Neural cell (in vitro differentiated cells): ENCODE measurements around the gene CTBP2.

Experiments
- EZH2 ChIP-seq: fragments of 200-600, 300-800 bp; shearing (Covaris generic), sonication (generic); IDR thresholded peaks from 2 replicates; pipeline ENCODE4 v1.6.1; 2014; ENCODE audit warnings: antibody characterized with exemption, low read length, borderline replicate concordance, mild to moderate bottlenecking; ENCODE audit not compliant: insufficient read depth, poor library complexity, severe bottlenecking
- MXI1 ChIP-seq: fragments of 450-650 bp; conservative IDR thresholded peaks from 2 replicates; pipeline ENCODE4 v1.6.1; 2014; ENCODE audit warnings: antibody characterized with exemption, mild to moderate bottlenecking; ENCODE audit not compliant: poor library complexity, severe bottlenecking
- POLR2AphosphoS5 ChIP-seq: IDR thresholded peaks from 2 replicates; pipeline ENCODE4 v1.6.1; 2012
- RAD21 ChIP-seq: fragments of 450-650 bp; conservative IDR thresholded peaks from 2 replicates; pipeline ENCODE4 v1.6.1; 2014; ENCODE audit warnings: antibody characterized with exemption, mild to moderate bottlenecking, moderate library complexity
- TF ChIP-seq, protein P1 (sequence below): fragments of 450-650 bp; IDR thresholded peaks from 2 replicates; pipeline ENCODE4 v1.5.1; 2014; ENCODE audit warnings: antibody characterized with exemption, mild to moderate bottlenecking, moderate library complexity; ENCODE audit not compliant: poor library complexity, severe bottlenecking

DNA sequence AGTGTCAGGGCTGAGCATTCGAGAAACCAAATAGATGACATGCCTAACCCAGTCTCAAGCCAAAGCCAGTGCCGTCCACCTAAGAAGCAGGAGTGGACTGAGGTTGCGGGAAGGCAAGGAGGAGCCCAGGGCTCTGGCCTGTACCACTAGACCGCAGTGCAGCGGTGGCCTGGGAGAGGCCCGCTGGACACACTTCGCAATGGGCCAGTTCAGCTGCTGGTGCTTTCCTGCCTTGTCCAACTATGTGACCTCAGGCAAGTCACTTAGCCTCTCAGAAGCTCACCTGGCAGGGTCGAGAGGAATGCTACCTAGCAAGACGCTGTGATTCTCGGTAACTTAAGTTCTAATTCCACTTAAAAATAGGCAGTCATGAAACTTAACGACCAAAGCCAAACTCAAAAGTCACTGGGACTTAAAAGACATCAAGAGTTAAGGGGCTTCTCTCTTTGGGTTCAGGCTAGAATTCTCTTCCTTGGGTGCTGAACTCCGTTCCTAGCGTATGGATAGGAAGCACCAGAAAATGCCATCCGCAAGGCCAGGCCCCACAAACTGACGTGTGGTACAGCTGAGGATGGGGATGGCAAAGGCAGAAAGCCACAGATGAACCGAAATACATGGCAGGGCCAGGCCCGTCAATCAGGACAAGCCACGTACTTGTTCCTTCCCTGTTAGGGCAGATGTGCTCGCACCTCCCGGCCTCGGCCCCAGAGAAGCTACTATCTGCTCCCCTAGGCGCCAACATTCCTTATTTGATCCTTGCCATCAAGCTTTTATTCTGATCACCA is 34.2 kb downstream of the CTBP2 start:
- TF ChIP-seq POLR2AphosphoS5 (no peak), EZH2 (no peak), MXI1 (no peak), RAD21 (no peak)
- TF ChIP-seq, protein P1, sequence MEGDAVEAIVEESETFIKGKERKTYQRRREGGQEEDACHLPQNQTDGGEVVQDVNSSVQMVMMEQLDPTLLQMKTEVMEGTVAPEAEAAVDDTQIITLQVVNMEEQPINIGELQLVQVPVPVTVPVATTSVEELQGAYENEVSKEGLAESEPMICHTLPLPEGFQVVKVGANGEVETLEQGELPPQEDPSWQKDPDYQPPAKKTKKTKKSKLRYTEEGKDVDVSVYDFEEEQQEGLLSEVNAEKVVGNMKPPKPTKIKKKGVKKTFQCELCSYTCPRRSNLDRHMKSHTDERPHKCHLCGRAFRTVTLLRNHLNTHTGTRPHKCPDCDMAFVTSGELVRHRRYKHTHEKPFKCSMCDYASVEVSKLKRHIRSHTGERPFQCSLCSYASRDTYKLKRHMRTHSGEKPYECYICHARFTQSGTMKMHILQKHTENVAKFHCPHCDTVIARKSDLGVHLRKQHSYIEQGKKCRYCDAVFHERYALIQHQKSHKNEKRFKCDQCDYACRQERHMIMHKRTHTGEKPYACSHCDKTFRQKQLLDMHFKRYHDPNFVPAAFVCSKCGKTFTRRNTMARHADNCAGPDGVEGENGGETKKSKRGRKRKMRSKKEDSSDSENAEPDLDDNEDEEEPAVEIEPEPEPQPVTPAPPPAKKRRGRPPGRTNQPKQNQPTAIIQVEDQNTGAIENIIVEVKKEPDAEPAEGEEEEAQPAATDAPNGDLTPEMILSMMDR, result no peak
